HEK293T (cell line): Measurements from ENCODE around the gene UBE2E3.

Experiments used
- CTCF ChIA-PET: fragments of 350-600 bp; formaldehyde crosslinking; extraction: SDS; loops from one replicate; lab custom pipeline; 2021; ENCODE audit warnings: antibody characterized with exemption, inconsistent platforms; lab: Yijun Ruan, JAX
- POLR2A ChIA-PET: fragments of 350-600 bp; formaldehyde crosslinking; extraction: SDS; loops from one replicate; lab custom pipeline; 2020; ENCODE audit warnings: antibody characterized with exemption, inconsistent platforms; lab: Yijun Ruan, JAX
- DNase-seq: peaks from one replicate; pipeline ENCODE4 v3.0.0; 2012; ENCODE audit warnings: mixed read lengths; ENCODE audit errors: extremely low spot score
- ARNT ChIP-seq: fragments of 450-650 bp; IDR thresholded peaks from 2 replicates; pipeline ENCODE4 v1.6.1; 2017; ENCODE audit warnings: mild to moderate bottlenecking
- BHLHE40 ChIP-seq: fragments of 450-650 bp; IDR thresholded peaks from 2 replicates; pipeline ENCODE4 v1.6.1; 2016; ENCODE audit warnings: mild to moderate bottlenecking, moderate library complexity, borderline replicate concordance
- CTBP1 ChIP-seq: fragments of 450-650 bp; IDR thresholded peaks from 2 replicates; pipeline ENCODE4 v1.6.1; 2016; ENCODE audit warnings: borderline replicate concordance
- ELF4 ChIP-seq: fragments of 450-650 bp; IDR thresholded peaks from 2 replicates; pipeline ENCODE4 v1.6.1; 2017; ENCODE audit warnings: antibody characterized with exemption
- FOXA1 ChIP-seq: fragments of 450-650 bp; IDR thresholded peaks from 2 replicates; pipeline ENCODE4 v1.6.1; 2016; ENCODE audit warnings: mild to moderate bottlenecking
- FOXK2 ChIP-seq: fragments of 450-650 bp; IDR thresholded peaks from 2 replicates; pipeline ENCODE4 v1.6.1; 2016; ENCODE audit warnings: mild to moderate bottlenecking
- FOXM1 ChIP-seq: fragments of 450-650 bp; IDR thresholded peaks from 2 replicates; pipeline ENCODE4 v1.6.1; 2017; ENCODE audit warnings: mild to moderate bottlenecking, borderline replicate concordance
- HDGF ChIP-seq: fragments of 450-650 bp; IDR thresholded peaks from 2 replicates; pipeline ENCODE4 v1.6.1; 2017; ENCODE audit warnings: antibody characterized with exemption, borderline replicate concordance
- L3MBTL2 ChIP-seq: fragments of 450-650 bp; conservative IDR thresholded peaks from 2 replicates; pipeline ENCODE4 v1.6.1; 2016; ENCODE audit warnings: mild to moderate bottlenecking
- LEF1 ChIP-seq: fragments of 450-650 bp; IDR thresholded peaks from 2 replicates; pipeline ENCODE4 v1.6.1; 2017; ENCODE audit warnings: mild to moderate bottlenecking, borderline replicate concordance
- NFRKB ChIP-seq: fragments of 450-650 bp; IDR thresholded peaks from 2 replicates; pipeline ENCODE4 v1.6.1; 2016; ENCODE audit warnings: mild to moderate bottlenecking, moderate library complexity
- SP1 ChIP-seq: fragments of 450-650 bp; IDR thresholded peaks from 2 replicates; pipeline ENCODE4 v1.6.1; 2017
- SUZ12 ChIP-seq: fragments of 450-650 bp; IDR thresholded peaks from 2 replicates; pipeline ENCODE4 v1.6.1; 2016; ENCODE audit warnings: mild to moderate bottlenecking
- TARDBP ChIP-seq: fragments of 450-650 bp; IDR thresholded peaks from 2 replicates; pipeline ENCODE4 v1.6.1; 2016
- ZNF384 ChIP-seq: fragments of 450-650 bp; IDR thresholded peaks from 2 replicates; pipeline ENCODE4 v1.6.1; 2016
- TF ChIP-seq, protein P1 (sequence below): fragments of 450-650 bp; IDR thresholded peaks from 2 replicates; pipeline ENCODE4 v1.6.1; 2016

The UBE2E3 gene

DNA sequence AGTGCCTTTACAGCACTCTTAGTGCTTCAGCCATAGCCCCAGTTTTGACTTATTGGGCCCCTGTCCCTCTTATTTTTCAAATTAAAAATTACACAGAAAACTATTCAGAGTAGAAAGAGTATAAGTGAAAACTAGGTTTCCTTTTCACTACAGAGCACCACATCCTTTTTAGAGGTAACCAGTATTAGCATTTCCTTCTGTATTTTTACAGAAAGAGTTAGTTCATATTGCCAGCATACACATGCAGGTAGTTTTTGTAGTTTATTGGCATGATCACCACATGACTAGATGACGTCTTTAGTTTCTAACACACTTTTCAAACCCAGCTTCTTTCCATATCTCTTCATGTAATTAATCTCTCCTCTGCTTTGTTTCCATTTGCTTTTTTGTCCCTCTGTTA, 66.4 kb downstream of the UBE2E3 start:
- no peak for DNase-seq
- POLR2A ChIA-PET = no interaction called here
- CTCF ChIA-PET = no interaction called here
- no peak for TF ChIP-seq CTBP1
- no peak for TF ChIP-seq FOXA1
- TF ChIP-seq TARDBP = no peak
- no peak for TF ChIP-seq FOXK2
- TF ChIP-seq, protein P1, sequence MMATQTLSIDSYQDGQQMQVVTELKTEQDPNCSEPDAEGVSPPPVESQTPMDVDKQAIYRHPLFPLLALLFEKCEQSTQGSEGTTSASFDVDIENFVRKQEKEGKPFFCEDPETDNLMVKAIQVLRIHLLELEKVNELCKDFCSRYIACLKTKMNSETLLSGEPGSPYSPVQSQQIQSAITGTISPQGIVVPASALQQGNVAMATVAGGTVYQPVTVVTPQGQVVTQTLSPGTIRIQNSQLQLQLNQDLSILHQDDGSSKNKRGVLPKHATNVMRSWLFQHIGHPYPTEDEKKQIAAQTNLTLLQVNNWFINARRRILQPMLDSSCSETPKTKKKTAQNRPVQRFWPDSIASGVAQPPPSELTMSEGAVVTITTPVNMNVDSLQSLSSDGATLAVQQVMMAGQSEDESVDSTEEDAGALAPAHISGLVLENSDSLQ = no peak
- TF ChIP-seq LEF1 = no peak
- TF ChIP-seq ELF4 = no peak
- no peak for TF ChIP-seq HDGF
- no peak for TF ChIP-seq FOXM1
- no peak for TF ChIP-seq SUZ12
- no peak for TF ChIP-seq L3MBTL2
- no peak for TF ChIP-seq NFRKB
- TF ChIP-seq ZNF384 = no peak
- TF ChIP-seq SP1 = no peak

DNA sequence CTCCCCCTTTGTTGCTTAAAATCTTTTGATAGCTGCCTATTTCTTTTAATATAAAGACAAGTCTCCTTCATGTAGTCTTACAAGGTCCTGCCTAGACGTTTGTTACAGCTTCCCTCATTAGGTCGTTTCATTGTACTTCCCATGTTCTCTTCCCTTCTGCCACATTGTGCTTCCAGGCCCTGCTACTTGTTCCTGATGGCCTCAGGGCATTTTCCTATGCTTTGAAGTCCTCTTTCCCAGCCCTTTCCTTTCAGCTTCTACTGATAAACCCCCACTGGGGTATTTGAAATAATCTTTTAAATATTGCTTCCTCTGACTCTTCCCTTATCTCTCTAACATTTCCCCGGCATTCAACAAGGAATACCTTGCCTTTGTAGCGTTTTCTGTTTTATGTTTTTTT, 67.4 kb downstream of the UBE2E3 start:
- TF ChIP-seq L3MBTL2 = no peak
- TF ChIP-seq FOXK2 = no peak
- TF ChIP-seq ELF4 = no peak
- TF ChIP-seq FOXM1 = no peak
- TF ChIP-seq NFRKB = no peak
- no peak for TF ChIP-seq TARDBP
- CTCF ChIA-PET = no interaction called here
- no peak for DNase-seq
- POLR2A ChIA-PET = no interaction called here

DNA sequence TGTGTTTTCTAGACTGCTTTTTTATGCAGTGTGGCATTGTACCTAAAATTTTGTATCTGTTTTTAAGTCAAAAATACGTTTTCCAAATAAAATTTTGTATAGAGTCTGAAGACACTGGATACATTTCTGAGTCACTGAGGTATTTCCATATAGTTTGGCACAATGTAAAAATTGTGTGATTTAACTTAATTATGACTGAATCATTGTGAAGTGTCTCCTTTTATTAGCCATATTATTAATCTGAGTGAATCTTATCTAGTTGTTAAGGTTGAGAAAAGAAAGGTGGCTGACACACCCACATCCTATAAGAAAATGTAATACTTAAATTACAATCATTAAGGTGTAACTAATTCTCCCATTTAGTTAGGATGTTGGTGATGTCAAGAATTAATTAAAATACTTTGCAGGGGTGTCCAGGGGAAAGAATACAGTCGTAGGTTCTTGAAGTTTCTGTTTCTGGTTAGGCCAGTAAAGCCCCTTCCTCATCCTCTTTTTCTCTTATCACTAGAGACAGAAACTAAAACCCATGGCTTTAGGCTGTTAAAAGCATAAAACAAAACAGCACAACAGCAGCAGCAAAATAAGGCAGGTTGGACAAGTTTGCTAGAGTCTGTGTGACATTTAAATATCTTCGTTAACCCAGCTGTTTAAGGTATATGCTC, 71.6 kb downstream of the UBE2E3 start:
- ChIA-PET POLR2A (no interaction called here), CTCF (no interaction called here)
- no peak for DNase-seq
- TF ChIP-seq SUZ12 = no peak
- TF ChIP-seq ARNT = no peak
- TF ChIP-seq TARDBP = no peak
- TF ChIP-seq FOXK2 = no peak
- no peak for TF ChIP-seq LEF1
- TF ChIP-seq ELF4 = no peak
- no peak for TF ChIP-seq SP1

DNA sequence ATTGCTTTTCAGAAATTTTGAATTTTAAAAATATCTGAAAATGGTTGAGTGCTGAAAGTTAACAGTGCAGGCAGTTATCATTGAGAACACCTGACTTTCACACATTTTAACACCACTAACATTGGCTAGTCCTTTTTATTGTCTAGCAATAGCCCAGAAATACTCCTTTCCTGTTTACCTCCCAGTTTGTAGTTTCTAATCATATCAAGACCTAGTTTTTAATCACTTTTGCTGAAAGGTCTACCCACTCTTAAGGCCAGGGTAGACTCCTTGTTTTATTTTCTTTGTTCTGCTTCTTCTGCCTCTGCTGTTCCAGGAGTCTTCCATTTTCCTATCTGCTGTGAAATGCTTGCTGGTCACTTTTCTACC, 72.1 kb downstream of the UBE2E3 start:
- DNase-seq = no peak
- TF ChIP-seq BHLHE40 (no peak), L3MBTL2 (no peak), CTBP1 (no peak), ZNF384 (no peak), ARNT (no peak), FOXK2 (no peak), FOXM1 (no peak), SP1 (no peak), ELF4 (no peak), TARDBP (no peak), SUZ12 (no peak), FOXA1 (no peak), NFRKB (no peak), HDGF (no peak)
- TF ChIP-seq, protein P1 = no peak
- POLR2A ChIA-PET = no interaction called here
- CTCF ChIA-PET = no interaction called here

DNA sequence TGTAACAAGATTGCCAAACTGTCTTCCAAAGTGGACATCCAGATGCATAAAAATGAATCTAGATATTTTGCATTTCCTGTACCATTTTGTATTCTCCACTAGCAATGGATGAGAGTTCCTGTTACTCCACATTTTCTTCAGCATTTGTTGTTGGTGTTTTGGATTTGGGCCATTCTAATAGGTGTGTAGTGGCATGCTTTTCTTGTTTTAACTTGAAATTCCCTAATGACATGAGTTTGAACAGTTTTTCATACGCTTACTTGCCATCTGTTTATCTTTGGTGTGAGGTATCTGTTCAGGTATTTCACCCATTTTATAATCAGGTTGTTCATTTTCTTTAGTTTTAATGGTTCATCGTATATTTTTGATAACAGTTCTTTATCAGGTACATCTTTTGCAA, 73.9 kb downstream of the UBE2E3 start:
- TF ChIP-seq SP1 (no peak), NFRKB (no peak), SUZ12 (no peak), FOXM1 (no peak), TARDBP (no peak), ARNT (no peak), LEF1 (no peak), ZNF384 (no peak), FOXA1 (no peak), L3MBTL2 (no peak)
- TF ChIP-seq, protein P1 = no peak
- CTCF ChIA-PET = no interaction called here

DNA sequence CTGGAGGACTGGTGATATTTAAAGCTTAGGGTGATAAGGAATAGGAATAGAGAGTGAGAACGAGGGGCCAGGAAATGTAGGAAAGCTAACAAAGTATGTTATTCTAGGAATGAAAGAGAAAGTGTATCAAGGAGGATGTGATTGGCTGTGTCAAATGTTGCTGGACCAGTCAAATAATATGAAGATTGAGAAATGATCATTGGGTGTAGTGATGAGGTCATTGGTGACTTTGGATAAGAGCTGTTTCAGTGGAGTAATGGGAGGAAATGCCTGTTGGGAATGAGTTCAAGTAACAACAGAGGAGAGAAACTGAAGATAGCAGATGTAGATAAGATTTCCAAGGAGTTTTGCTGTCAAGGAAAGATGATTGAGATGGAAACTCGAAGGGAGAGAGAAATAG, 74.4 kb downstream of the UBE2E3 start:
- DNase-seq = no peak
- ChIA-PET CTCF (no interaction called here), POLR2A (interaction anchor here (0.8 kb wide), 1 partner anchor 74 kb away, joined by 4 read pairs; the partner anchor contains the start of gene UBE2E3)
- no peak for TF ChIP-seq NFRKB

More for the DNA sequence above, 73.9 kb downstream of the UBE2E3 start:
- POLR2A ChIA-PET = no interaction called here
- no peak for DNase-seq
